Measurements from ENCODE around the gene RAB33B. TPM values are rescaled to one million over a fixed set of nuclear protein-coding genes. Genes with fewer than 3 reads are reported as not detected.

Gene RAB33B
- polyA plus RNA-seq, 3 donors, result 5.8 to 8.1 (median 6.0) TPM

DNA sequence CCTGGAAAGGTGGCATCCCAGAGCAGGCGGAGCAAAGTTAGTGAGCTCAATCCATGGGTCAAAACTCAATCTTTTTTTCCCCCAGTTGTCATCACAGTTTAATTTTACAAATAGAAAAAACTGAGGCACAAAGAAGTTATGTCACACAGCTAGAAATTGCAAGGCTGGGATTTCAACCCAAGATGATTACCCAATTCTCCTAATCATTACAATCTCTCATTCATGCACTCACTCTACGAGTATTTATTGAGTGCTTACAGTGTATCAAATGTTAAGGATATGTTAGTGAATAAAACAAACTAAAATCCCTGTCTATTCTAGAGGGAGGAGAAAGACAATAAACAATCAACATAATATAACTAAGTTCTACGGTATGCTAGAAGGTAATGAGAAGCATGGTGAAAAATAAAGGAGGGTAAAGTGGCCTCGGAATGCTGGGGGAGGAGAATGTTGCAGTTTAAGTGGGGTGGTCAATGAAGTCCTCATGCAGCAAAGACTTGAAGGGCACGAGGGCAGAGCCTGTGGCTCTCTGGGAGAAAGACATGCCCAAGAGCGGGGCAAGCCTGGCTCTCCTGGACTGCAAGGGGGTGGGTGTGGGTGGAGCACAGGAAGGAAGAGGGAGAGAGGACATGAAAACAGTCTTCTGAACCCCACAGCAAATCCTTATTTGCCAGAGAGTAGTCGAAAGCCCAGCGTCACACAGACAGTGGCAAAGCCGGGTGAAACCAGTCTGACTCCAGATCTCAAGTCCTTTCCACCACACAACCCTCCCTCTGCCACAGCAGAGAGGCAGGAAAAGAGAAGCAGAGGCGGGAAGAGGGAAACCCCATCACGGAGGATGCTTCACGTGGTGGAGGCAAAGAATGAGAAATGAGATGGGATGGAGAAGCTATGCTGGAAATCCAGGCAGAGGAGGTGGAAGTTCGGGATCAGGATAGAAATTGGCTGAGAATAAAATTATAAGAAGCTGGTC lies 48.3 kb downstream of the RAB33B start:
- H3K4me1 Mint-ChIP-seq, result peaks cover 29% of the 10 kb centered on the region
- peak overlapping the region in 5 of 7 donors; percentile 9 to 53 (median 28) for H3K27ac Mint-ChIP-seq
- H4K20me1 ChIP-seq (ENCODE audit: insufficient read depth, low read length), result no peaks in the 10 kb centered on the region
- H3K9me3 ChIP-seq (replicated peaks in 1 of 2; ENCODE audit: control insufficient read depth in 1 of 2, insufficient read depth in 1 of 2, low read length in 2 of 2), result no peaks in the 10 kb centered on the region
- no peaks in the 10 kb centered on the region for H3K79me2 ChIP-seq (ENCODE audit: insufficient read depth, low read length)
- WGBS (ENCODE audit: insufficient coverage), result 68% methylated on average over 6 of the region's 13 CpGs
- no peak overlapping the region for H3K9ac ChIP-seq (ENCODE audit: insufficient read depth, low read length, poor library complexity, severe bottlenecking)
- H3K27ac ChIP-seq (ENCODE audit: low read depth in 1 of 2, low read length in 2 of 2), result no peak overlapping the region
- no peak for DNase-seq
- peaks cover 0 to 4% (median 0%) of the 10 kb centered on the region in 7 donors for H3K9me3 Mint-ChIP-seq
- H3K4me3 ChIP-seq (replicated peaks in 1 of 3; ENCODE audit: low read depth in 2 of 3, low read length in 3 of 3), result no peak overlapping the region
- H3K4me3 Mint-ChIP-seq, result peak overlapping the region in 1 of 2 donors; percentile 6
- TF ChIP-seq, protein P1, sequence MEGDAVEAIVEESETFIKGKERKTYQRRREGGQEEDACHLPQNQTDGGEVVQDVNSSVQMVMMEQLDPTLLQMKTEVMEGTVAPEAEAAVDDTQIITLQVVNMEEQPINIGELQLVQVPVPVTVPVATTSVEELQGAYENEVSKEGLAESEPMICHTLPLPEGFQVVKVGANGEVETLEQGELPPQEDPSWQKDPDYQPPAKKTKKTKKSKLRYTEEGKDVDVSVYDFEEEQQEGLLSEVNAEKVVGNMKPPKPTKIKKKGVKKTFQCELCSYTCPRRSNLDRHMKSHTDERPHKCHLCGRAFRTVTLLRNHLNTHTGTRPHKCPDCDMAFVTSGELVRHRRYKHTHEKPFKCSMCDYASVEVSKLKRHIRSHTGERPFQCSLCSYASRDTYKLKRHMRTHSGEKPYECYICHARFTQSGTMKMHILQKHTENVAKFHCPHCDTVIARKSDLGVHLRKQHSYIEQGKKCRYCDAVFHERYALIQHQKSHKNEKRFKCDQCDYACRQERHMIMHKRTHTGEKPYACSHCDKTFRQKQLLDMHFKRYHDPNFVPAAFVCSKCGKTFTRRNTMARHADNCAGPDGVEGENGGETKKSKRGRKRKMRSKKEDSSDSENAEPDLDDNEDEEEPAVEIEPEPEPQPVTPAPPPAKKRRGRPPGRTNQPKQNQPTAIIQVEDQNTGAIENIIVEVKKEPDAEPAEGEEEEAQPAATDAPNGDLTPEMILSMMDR (IDR thresholded peaks at IDR 0.05), result no peak
- peaks cover 5% of the 10 kb centered on the region in 2 donors for H3K4me1 ChIP-seq (ENCODE audit: control insufficient read depth in 1 of 2, insufficient read depth in 2 of 2, low read length in 2 of 2)
- intact Hi-C loops (cut with micrococcal nuclease), result no loop called here
- H3K4me2 ChIP-seq (replicated peaks; ENCODE audit: extremely low read depth, low read length, poor library complexity, severe bottlenecking), result no peak overlapping the region
- H3K36me3 Mint-ChIP-seq, result peaks cover 23 to 24% of the 10 kb centered on the region in 2 donors
- no peaks in the 10 kb centered on the region for H3K27me3 ChIP-seq (ENCODE audit: control insufficient read depth in 2 of 2, insufficient read depth in 2 of 2, low read length in 2 of 2)
- H3K27me3 Mint-ChIP-seq (ENCODE audit: low read depth in 3 of 3), result peaks cover 0 to 1% (median 0%) of the 10 kb centered on the region in 3 donors
- H3K36me3 ChIP-seq (replicated peaks in 1 of 2; ENCODE audit: control insufficient read depth in 1 of 2, insufficient read depth in 2 of 2, low read length in 2 of 2), result peaks cover 2 to 24% of the 10 kb centered on the region in 2 donors
- H2AFZ ChIP-seq (ENCODE audit: insufficient read depth, low read depth, low read length, poor library complexity, severe bottlenecking), result no peak overlapping the region

DNA sequence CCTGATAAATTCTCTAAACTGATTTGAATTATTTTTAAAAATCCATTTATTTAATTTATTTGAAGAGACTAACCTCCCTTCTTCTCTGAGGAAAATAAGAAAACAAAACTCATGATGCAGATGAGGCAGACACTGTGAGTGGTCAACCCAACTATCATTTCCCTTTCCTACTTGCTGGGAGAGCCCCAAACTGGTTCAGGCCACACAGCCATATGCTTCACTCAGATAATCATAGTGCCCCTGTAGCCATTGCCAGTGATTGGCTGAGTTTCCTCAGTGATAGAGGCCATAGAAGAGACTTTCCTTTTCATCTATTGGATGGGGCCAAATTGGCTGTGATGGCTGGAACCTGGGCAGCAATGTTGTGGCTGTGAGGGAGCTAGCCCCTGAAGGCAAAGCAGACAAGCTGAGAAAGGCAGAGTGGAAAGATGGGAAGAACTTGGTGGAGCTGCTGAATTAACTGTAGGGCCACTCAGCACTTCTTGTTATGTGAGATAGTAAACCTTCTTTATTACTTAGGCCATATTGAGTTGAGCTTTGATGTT lies 49.8 kb downstream of the RAB33B start:
- peaks cover 23% of the 10 kb centered on the region for H3K4me1 Mint-ChIP-seq
- H3K27ac Mint-ChIP-seq, result no peak overlapping the region
- Histone ChIP-seq H3K36me3 (replicated peaks in 1 of 2; ENCODE audit: control insufficient read depth in 1 of 2, insufficient read depth in 2 of 2, low read length in 2 of 2) (peaks cover 10 to 39% of the 10 kb centered on the region in 2 donors), H3K9ac (ENCODE audit: insufficient read depth, low read length, poor library complexity, severe bottlenecking) (no peak overlapping the region), H2AFZ (ENCODE audit: insufficient read depth, low read depth, low read length, poor library complexity, severe bottlenecking) (no peak overlapping the region), H3K27ac (ENCODE audit: low read depth in 1 of 2, low read length in 2 of 2) (no peak overlapping the region), H3K9me3 (replicated peaks in 1 of 2; ENCODE audit: control insufficient read depth in 1 of 2, insufficient read depth in 1 of 2, low read length in 2 of 2) (no peaks in the 10 kb centered on the region), H3K4me2 (replicated peaks; ENCODE audit: extremely low read depth, low read length, poor library complexity, severe bottlenecking) (no peak overlapping the region), H3K27me3 (ENCODE audit: control insufficient read depth in 2 of 2, insufficient read depth in 2 of 2, low read length in 2 of 2) (no peaks in the 10 kb centered on the region), H3K4me3 (replicated peaks in 1 of 3; ENCODE audit: low read depth in 2 of 3, low read length in 3 of 3) (no peak overlapping the region), H3K79me2 (ENCODE audit: insufficient read depth, low read length) (no peaks in the 10 kb centered on the region), H3K4me1 (ENCODE audit: control insufficient read depth in 1 of 2, insufficient read depth in 2 of 2, low read length in 2 of 2) (peaks cover 5% of the 10 kb centered on the region in 2 donors), H4K20me1 (ENCODE audit: insufficient read depth, low read length) (no peaks in the 10 kb centered on the region)
- intact Hi-C loops (cut with micrococcal nuclease), result no loop called here
- no peak overlapping the region for H3K4me3 Mint-ChIP-seq
- peaks cover 0 to 1% (median 0%) of the 10 kb centered on the region in 3 donors for H3K27me3 Mint-ChIP-seq (ENCODE audit: low read depth in 3 of 3)
- peaks cover 0 to 4% (median 0%) of the 10 kb centered on the region in 7 donors for H3K9me3 Mint-ChIP-seq
- TF ChIP-seq, protein P1 (IDR thresholded peaks at IDR 0.05), result no peak
- no peak for DNase-seq
- peaks cover 31% of the 10 kb centered on the region in 2 donors for H3K36me3 Mint-ChIP-seq

All from CD14-positive monocyte (primary cell).